ENCODE results near the gene ZSCAN10.
"Not testable (repeated sequence)": the region's sequence is repeated elsewhere in the genome, so short reads cannot be mapped to it uniquely, and the experiment has no call there.

The ZSCAN10 gene

DNA sequence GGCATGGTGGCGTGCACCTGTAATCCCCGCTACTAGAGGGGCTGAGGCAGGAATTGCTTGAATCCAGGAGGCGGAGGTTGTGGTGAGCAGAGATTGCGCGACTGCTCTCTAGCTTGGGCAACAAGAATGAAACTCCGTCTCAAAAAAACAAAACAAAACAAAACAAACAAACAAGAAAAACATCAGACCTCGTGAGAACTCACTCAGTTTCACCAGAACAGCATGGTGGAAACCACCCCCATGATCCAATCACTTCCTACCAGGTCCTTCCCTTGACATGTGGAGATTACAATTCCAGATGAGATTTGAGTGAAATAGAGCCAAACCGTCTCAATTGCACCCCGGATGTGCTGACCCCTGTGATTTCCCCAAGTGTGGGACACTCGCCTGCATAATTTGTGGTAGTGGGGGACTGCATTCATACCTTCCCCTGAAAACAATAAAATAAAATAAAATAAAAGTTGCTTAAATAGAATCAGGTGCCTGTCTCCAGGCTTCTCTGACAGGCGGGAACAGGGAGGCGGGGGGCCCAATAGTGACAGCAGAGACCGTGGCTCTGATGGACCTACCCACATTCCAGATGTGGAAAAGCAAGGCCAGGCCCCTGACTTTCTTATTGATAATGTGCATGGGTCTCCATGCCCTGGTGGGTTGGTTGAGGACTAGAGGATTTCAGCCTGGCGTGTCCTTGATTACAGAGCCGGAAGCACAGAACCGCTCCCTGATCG is 13.1 kb downstream of the ZSCAN10 start:
- Histone ChIP-seq H3K9me3 (ENCODE audit: control insufficient read depth, low read length) (no peaks in the 10 kb centered on the region), H3K27ac (ENCODE audit: insufficient read depth, low read length, poor library complexity, severe bottlenecking) (peak overlapping the region; percentile 22), H3K4me1 (ENCODE audit: control insufficient read depth, insufficient read depth, low read length, poor library complexity, severe bottlenecking) (peaks cover 26% of the 10 kb centered on the region), H3K4me3 (ENCODE audit: insufficient read depth, low read depth, low read length, poor library complexity, severe bottlenecking) (peak overlapping the region; percentile 7), H3K27me3 (replicated peaks; ENCODE audit: control insufficient read depth, insufficient read depth, low read length, poor library complexity, severe bottlenecking) (no peaks in the 10 kb centered on the region), H3K36me3 (ENCODE audit: control insufficient read depth, insufficient read depth, low read length) (no peaks in the 10 kb centered on the region)
- no peak for DNase-seq

- H3K27ac ChIP-seq (ENCODE audit: insufficient read depth, low read length, poor library complexity, severe bottlenecking) = no peak overlapping the region
- no peak for DNase-seq
- peaks cover 21% of the 10 kb centered on the region for H3K4me1 ChIP-seq (ENCODE audit: control insufficient read depth, insufficient read depth, low read length, poor library complexity, severe bottlenecking)
- H3K27me3 ChIP-seq (replicated peaks; ENCODE audit: control insufficient read depth, insufficient read depth, low read length, poor library complexity, severe bottlenecking) = no peaks in the 10 kb centered on the region
- H3K4me3 ChIP-seq (ENCODE audit: insufficient read depth, low read depth, low read length, poor library complexity, severe bottlenecking) = no peak overlapping the region
- H3K36me3 ChIP-seq (ENCODE audit: control insufficient read depth, insufficient read depth, low read length) = no peaks in the 10 kb centered on the region
- H3K9me3 ChIP-seq (ENCODE audit: control insufficient read depth, low read length) = no peaks in the 10 kb centered on the region
Measured at GRCh38 chr16:3084969-3085670, 14.0 kb downstream of the ZSCAN10 start.

- H3K4me1 ChIP-seq (ENCODE audit: control insufficient read depth, insufficient read depth, low read length, poor library complexity, severe bottlenecking) = peaks cover 24% of the 10 kb centered on the region
- no peak overlapping the region for H3K4me3 ChIP-seq (ENCODE audit: insufficient read depth, low read depth, low read length, poor library complexity, severe bottlenecking)
- no peak overlapping the region for H3K27ac ChIP-seq (ENCODE audit: insufficient read depth, low read length, poor library complexity, severe bottlenecking)
- no peak for DNase-seq
- H3K36me3 ChIP-seq (ENCODE audit: control insufficient read depth, insufficient read depth, low read length) = no peaks in the 10 kb centered on the region
- no peaks in the 10 kb centered on the region for H3K9me3 ChIP-seq (ENCODE audit: control insufficient read depth, low read length)
- H3K27me3 ChIP-seq (replicated peaks; ENCODE audit: control insufficient read depth, insufficient read depth, low read length, poor library complexity, severe bottlenecking) = no peaks in the 10 kb centered on the region
Measured at GRCh38 chr16:3084491-3084890, 14.6 kb downstream of the ZSCAN10 start.

GRCh38 chr16:3083408-3083807 is 15.7 kb downstream of the ZSCAN10 start:
- H3K27me3 ChIP-seq (replicated peaks; ENCODE audit: control insufficient read depth, insufficient read depth, low read length, poor library complexity, severe bottlenecking); H3K4me3 ChIP-seq (ENCODE audit: insufficient read depth, low read depth, low read length, poor library complexity, severe bottlenecking); DNase-seq; H3K36me3 ChIP-seq (ENCODE audit: control insufficient read depth, insufficient read depth, low read length); H3K9me3 ChIP-seq (ENCODE audit: control insufficient read depth, low read length); H3K27ac ChIP-seq (ENCODE audit: insufficient read depth, low read length, poor library complexity, severe bottlenecking): not testable (repeated sequence)
- peaks cover 29% of the 10 kb centered on the region for H3K4me1 ChIP-seq (ENCODE audit: control insufficient read depth, insufficient read depth, low read length, poor library complexity, severe bottlenecking)

- H3K36me3 ChIP-seq (ENCODE audit: control insufficient read depth, insufficient read depth, low read length); H3K27me3 ChIP-seq (replicated peaks; ENCODE audit: control insufficient read depth, insufficient read depth, low read length, poor library complexity, severe bottlenecking); H3K4me3 ChIP-seq (ENCODE audit: insufficient read depth, low read depth, low read length, poor library complexity, severe bottlenecking); DNase-seq; H3K9me3 ChIP-seq (ENCODE audit: control insufficient read depth, low read length); H3K27ac ChIP-seq (ENCODE audit: insufficient read depth, low read length, poor library complexity, severe bottlenecking): not testable (repeated sequence)
- peaks cover 32% of the 10 kb centered on the region for H3K4me1 ChIP-seq (ENCODE audit: control insufficient read depth, insufficient read depth, low read length, poor library complexity, severe bottlenecking)
Measured at GRCh38 chr16:3081957-3082356, 17.1 kb downstream of the ZSCAN10 start.

GRCh38 chr16:3080024-3080423 is 19.1 kb downstream of the ZSCAN10 start:
- Histone ChIP-seq H3K4me1 (ENCODE audit: control insufficient read depth, insufficient read depth, low read length, poor library complexity, severe bottlenecking) (peaks cover 48% of the 10 kb centered on the region), H3K27ac (ENCODE audit: insufficient read depth, low read length, poor library complexity, severe bottlenecking) (no peak overlapping the region), H3K9me3 (ENCODE audit: control insufficient read depth, low read length) (no peaks in the 10 kb centered on the region), H3K4me3 (ENCODE audit: insufficient read depth, low read depth, low read length, poor library complexity, severe bottlenecking) (no peak overlapping the region), H3K27me3 (replicated peaks; ENCODE audit: control insufficient read depth, insufficient read depth, low read length, poor library complexity, severe bottlenecking) (no peaks in the 10 kb centered on the region), H3K36me3 (ENCODE audit: control insufficient read depth, insufficient read depth, low read length) (no peaks in the 10 kb centered on the region)
- DNase-seq = no peak

- H3K36me3 ChIP-seq (ENCODE audit: control insufficient read depth, insufficient read depth, low read length) = no peaks in the 10 kb centered on the region
- H3K4me1 ChIP-seq (ENCODE audit: control insufficient read depth, insufficient read depth, low read length, poor library complexity, severe bottlenecking) = peaks cover 69% of the 10 kb centered on the region
- no peak for DNase-seq
- H3K9me3 ChIP-seq (ENCODE audit: control insufficient read depth, low read length) = no peaks in the 10 kb centered on the region
- peak overlapping the region; percentile 77 for H3K27ac ChIP-seq (ENCODE audit: insufficient read depth, low read length, poor library complexity, severe bottlenecking)
- no peaks in the 10 kb centered on the region for H3K27me3 ChIP-seq (replicated peaks; ENCODE audit: control insufficient read depth, insufficient read depth, low read length, poor library complexity, severe bottlenecking)
- H3K4me3 ChIP-seq (ENCODE audit: insufficient read depth, low read depth, low read length, poor library complexity, severe bottlenecking) = peak overlapping the region; percentile 10
Measured at GRCh38 chr16:3076577-3076976, 22.5 kb downstream of the ZSCAN10 start.

DNA sequence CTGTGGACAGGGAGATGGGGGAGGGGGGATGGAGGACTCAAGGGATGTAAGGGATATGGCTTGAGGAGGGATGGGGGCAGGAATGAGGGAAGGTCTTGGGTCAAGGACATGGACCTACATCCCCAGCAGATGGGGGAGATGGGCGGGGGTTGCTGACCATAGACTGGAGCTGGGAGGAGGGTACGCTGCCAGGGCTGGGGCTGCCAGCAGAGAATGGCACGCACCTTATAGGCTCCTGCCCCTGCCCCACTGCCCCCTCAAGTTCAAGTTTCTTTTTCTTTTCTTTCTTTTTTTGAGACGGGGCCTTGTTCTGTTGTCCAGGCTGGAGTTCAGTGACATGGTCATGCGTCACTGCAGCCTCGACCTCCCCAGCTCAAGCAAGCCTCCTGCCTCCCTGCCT is 23.1 kb downstream of the ZSCAN10 start:
- Histone ChIP-seq H3K4me1 (ENCODE audit: control insufficient read depth, insufficient read depth, low read length, poor library complexity, severe bottlenecking) (peaks cover 72% of the 10 kb centered on the region), H3K27ac (ENCODE audit: insufficient read depth, low read length, poor library complexity, severe bottlenecking) (peak overlapping the region; percentile 77), H3K4me3 (ENCODE audit: insufficient read depth, low read depth, low read length, poor library complexity, severe bottlenecking) (peak overlapping the region; percentile 29)
- not testable (repeated sequence) for H3K27me3 ChIP-seq (replicated peaks; ENCODE audit: control insufficient read depth, insufficient read depth, low read length, poor library complexity, severe bottlenecking); H3K36me3 ChIP-seq (ENCODE audit: control insufficient read depth, insufficient read depth, low read length); DNase-seq; H3K9me3 ChIP-seq (ENCODE audit: control insufficient read depth, low read length)

DNA sequence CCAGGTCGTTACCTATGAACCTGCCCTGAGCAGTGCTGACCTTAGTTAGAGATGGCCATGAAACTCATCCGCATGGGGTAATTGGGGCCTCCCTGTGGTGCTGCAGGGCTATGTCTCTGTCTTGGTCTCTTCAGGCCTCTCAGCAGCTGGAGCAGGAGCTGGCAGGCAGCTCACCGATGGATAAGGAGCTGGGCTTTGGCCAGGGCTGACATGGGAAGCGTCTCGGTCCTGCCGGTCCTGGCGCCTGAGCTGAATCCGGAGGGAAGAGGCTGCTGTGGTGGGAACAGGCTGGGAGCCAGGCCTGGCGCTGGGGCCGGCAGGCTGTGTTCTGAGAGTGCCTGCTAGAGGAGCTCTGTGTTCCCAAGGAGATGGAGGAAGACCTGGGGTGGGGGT is 23.6 kb downstream of the ZSCAN10 start:
- DNase-seq = no peak
- Histone ChIP-seq H3K27me3 (replicated peaks; ENCODE audit: control insufficient read depth, insufficient read depth, low read length, poor library complexity, severe bottlenecking) (no peaks in the 10 kb centered on the region), H3K4me1 (ENCODE audit: control insufficient read depth, insufficient read depth, low read length, poor library complexity, severe bottlenecking) (peaks cover 76% of the 10 kb centered on the region), H3K4me3 (ENCODE audit: insufficient read depth, low read depth, low read length, poor library complexity, severe bottlenecking) (peak overlapping the region; percentile 29), H3K9me3 (ENCODE audit: control insufficient read depth, low read length) (no peaks in the 10 kb centered on the region), H3K27ac (ENCODE audit: insufficient read depth, low read length, poor library complexity, severe bottlenecking) (peak overlapping the region; percentile 77), H3K36me3 (ENCODE audit: control insufficient read depth, insufficient read depth, low read length) (no peaks in the 10 kb centered on the region)

- peak overlapping the region; percentile 77 for H3K27ac ChIP-seq (ENCODE audit: insufficient read depth, low read length, poor library complexity, severe bottlenecking)
- H3K9me3 ChIP-seq (ENCODE audit: control insufficient read depth, low read length) = no peaks in the 10 kb centered on the region
- H3K27me3 ChIP-seq (replicated peaks; ENCODE audit: control insufficient read depth, insufficient read depth, low read length, poor library complexity, severe bottlenecking) = no peaks in the 10 kb centered on the region
- no peaks in the 10 kb centered on the region for H3K36me3 ChIP-seq (ENCODE audit: control insufficient read depth, insufficient read depth, low read length)
- peak; percentile 72 to 80 (median 76) for DNase-seq
- H3K4me3 ChIP-seq (ENCODE audit: insufficient read depth, low read depth, low read length, poor library complexity, severe bottlenecking) = peak overlapping the region; percentile 29
- H3K4me1 ChIP-seq (ENCODE audit: control insufficient read depth, insufficient read depth, low read length, poor library complexity, severe bottlenecking) = peaks cover 81% of the 10 kb centered on the region
Measured at GRCh38 chr16:3074860-3075522, 24.1 kb downstream of the ZSCAN10 start.
